OCI-LY3 (cell line): ENCODE measurements around the gene APBB2.

Experiments used
- EZH2phosphoT487 ChIP-seq: fragments of 200-600 bp; shearing (Covaris generic); IDR thresholded peaks from 2 replicates; pipeline ENCODE4 v1.6.1; 2018; ENCODE audit warnings: antibody characterized with exemption, mixed run types, low read depth
- TF ChIP-seq, protein P1 (sequence below): fragments of 200-600, 300-600 bp; sonication (generic); IDR thresholded peaks from 2 replicates; pipeline ENCODE4 v1.5.1; 2014; ENCODE audit warnings: antibody characterized with exemption, low read length, low read depth

DNA sequence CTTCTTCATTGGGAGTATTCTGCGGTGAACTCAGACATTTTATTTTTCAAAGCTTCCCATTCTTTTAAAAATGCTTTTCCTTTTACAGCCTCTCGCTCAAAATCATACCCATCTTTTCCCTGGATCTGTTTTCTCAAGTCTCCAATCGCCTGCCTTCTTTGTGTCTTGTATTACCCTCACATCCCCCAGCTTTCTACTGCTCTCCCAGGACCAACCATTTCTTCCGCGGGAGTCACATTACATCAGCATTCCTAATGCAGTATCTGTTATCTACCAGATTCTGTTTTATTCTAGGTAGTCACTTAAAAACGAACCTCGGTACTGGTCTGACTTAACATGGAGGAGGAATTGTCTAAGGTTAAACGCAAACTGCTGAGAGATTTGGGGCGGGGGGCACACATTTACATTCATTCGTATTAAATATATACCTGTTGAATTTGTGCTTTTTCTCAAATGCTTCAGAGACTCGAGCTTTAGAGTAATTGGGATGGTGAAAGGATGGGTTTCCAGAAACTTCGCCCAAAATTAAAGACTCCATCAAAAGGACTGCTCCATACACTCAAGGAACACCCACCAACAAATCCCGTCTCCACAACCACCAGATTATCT is 41.9 kb upstream of the APBB2 start:
- TF ChIP-seq, protein P1, sequence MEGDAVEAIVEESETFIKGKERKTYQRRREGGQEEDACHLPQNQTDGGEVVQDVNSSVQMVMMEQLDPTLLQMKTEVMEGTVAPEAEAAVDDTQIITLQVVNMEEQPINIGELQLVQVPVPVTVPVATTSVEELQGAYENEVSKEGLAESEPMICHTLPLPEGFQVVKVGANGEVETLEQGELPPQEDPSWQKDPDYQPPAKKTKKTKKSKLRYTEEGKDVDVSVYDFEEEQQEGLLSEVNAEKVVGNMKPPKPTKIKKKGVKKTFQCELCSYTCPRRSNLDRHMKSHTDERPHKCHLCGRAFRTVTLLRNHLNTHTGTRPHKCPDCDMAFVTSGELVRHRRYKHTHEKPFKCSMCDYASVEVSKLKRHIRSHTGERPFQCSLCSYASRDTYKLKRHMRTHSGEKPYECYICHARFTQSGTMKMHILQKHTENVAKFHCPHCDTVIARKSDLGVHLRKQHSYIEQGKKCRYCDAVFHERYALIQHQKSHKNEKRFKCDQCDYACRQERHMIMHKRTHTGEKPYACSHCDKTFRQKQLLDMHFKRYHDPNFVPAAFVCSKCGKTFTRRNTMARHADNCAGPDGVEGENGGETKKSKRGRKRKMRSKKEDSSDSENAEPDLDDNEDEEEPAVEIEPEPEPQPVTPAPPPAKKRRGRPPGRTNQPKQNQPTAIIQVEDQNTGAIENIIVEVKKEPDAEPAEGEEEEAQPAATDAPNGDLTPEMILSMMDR: no peak
- TF ChIP-seq EZH2phosphoT487: no peak
